GM19099 (cell line): ENCODE data around the gene FHIP1A.

Experiments
- POLR2A ChIP-seq: IDR thresholded peaks from 3 replicates; pipeline ENCODE4 v1.6.1; 2011; ENCODE audit warnings: low read depth; ENCODE audit not compliant: insufficient read length; ENCODE audit errors: extremely low read depth

FHIP1A gene

DNA sequence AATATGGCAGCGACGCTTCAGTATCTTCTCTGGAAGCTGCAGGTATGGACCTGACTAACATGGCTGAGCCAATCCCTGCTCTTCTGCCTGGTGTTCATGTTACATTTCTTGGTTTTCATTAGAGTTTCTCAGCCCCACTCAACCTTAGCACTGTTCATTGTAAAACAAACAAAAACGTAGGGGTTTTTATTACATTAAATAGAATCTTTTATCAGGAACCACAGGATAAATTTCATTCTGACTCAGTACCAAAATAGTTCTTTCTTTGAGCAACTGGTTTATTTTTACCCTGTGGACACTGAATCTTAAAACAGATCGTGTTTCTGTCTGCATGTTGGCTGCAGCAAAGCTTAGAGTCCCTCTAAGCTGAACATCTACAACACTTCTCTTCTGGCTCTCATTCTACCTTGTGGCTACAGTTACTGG, 27.1 kb downstream of the FHIP1A start:
- no peak for TF ChIP-seq POLR2A

DNA sequence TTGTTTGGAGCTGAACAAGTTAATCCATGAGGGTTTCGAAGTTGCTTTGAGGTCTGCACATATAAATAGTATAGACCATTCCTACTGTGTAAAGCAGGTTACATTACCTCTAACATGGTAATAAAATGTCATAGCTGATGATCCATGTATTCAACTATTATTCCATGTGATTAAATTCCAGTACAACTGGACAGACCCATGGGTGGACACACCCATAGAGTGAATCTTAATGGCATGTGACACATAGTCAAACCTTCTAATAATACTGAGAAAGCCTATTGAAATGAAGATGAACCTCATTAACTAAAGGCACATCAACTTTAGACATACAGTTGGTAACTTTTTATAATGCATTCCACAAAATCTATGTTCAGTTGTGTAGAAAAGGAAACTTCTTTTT, 28.5 kb downstream of the FHIP1A start:
- no peak for TF ChIP-seq POLR2A

DNA sequence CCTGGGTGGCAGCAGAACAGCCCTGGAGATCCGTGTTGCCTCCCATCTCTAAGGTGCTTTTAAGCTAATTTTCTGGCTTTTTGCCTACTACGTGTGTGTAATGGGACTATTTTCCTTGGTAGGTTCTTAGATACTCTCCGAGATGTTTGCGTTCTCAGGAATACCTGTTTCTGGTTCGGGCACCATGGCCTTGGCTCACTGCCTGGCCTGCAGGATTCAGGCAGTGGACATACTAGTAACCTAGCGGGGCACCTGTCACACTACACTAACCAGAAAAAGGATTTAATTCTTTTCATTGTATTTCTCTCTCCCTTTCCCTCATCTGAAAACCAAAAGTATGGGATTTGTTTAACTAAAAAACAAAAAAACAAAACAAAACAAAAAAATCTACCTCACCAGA, 29.2 kb downstream of the FHIP1A start:
- no peak for TF ChIP-seq POLR2A

DNA sequence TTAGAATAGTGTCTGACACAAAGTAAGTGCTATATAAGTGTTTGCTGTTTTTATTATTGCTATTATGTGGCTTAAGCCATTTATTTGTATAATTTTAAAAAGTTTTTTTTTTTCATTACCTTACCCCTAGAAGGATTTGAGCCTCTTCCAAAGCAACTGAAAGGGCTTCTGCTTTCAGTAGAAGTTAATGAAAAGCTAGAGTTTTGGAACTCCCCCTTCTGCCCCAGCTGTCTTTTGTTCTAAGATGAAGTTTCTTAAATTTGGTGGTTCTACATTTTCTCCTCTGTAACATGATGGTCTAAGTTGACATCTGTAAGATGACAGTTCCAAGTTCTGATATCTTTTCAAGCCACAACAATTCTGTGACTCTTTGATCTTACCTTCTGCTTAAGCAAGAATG, 30.3 kb downstream of the FHIP1A start:
- TF ChIP-seq POLR2A, result no peak

DNA sequence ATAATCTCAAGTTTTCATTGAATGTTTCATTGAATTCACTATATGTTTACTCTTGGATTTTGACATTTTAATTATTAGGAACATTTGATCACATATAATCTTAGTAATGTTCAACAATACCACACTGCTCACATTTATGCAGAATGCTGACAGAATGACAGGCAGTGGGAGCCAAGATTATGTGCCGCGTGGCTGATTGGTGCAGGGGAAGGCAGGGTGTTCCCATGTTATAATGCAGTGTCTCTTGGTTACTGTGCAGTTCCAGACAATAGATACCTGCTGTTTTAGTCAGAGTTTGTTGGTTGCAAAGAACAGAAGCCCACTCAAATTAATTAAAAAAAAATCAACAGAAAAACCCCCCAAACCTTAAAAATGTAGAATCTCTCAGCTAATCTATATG, 33.0 kb downstream of the FHIP1A start:
- no peak for TF ChIP-seq POLR2A

DNA sequence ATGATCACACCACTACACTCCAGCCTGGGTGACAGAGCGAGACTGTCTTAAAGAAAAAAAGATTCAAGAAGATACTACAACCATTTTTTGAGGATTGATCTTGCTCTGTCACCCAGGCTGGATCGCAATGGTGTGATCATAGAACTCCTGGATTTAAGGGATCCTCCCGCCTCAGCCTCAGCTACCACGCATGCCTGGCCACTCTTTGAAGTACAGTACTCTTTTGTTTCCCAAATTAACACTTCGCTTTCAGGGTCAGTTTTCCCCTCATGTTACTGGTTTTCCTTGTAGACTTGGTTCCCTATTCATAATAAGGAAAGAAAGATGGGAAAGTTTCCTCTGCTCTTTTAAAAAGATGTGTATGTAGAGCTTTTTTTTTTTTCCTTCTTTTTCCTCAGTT, 34.3 kb downstream of the FHIP1A start:
- TF ChIP-seq POLR2A, result no peak

DNA sequence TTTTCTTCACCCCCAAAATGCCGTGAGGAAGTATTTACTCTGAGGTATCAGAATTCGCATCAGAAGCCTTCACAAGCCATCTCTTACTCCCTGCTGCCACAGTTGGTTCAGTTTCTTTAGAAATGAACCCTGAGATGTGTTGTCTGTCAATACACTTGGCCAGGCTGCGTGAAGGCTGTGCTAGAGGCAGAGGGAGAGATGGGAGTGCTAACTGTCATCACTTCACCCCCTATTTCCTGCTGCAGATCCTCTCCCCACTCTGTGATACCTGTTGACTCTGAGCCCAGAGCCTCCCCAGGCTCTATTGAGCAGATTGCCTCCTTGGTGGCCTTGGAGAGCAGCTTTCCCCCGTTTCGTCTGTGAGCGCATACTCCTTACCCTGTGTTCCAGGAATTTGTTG, 34.8 kb downstream of the FHIP1A start:
- TF ChIP-seq POLR2A, result no peak

DNA sequence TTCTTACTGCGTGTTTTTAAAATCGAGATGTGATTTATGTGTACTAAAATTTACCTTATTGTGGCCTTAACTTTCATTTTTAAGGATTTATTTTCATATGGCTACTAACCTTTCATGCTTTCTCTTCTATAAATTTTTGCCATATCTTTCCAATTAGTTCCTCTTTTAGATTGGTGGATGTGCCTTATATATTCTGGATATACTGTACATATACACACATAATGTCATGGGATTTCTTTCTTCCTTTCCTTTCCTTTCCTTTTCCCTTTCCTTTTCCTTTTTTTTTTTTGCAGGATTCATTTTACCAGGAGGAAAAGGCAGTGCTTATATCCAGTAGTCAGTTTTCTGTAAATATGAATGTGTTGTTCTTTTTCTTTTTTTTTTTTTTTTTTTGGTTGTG, 37.2 kb downstream of the FHIP1A start:
- TF ChIP-seq POLR2A, result no peak

DNA sequence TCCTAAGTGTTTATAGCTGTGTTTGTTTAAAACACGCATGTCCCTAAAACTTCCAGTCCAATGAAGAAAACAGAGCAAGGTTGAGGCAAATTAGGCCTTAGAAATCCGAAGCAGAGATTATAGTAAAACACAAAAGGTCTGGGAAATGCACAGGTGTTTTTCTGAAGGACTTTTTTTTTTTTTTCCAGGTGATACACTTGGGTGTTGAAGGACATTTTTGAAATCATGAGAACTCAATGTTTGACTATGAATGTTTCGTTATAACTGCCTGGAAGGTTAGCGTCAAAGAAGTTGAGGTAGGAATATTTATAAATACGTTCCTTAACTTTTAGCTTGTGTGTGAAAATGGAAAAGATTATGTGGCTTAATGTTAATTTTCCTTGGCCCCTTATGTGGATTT, 45.5 kb downstream of the FHIP1A start:
- TF ChIP-seq POLR2A, result no peak

DNA sequence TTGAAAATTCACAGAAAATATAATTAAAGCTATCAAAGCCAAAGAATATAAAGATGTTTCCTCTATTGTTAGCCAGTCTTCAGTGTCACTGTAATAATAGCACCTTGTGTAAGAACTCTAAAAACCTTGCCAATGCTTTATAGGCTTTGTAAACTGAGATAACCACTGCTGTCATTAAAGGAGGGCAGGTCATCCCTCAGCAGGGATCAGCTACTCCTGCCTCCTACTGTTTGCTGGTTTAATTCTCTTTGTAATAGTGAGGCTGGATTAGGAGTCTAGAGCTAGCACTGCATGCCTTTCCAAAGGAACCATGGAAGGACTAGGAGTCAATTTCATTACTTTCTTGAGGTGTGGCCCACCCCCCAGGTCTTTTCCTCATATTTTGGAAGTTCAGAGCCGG, 46.2 kb downstream of the FHIP1A start:
- no peak for TF ChIP-seq POLR2A

DNA sequence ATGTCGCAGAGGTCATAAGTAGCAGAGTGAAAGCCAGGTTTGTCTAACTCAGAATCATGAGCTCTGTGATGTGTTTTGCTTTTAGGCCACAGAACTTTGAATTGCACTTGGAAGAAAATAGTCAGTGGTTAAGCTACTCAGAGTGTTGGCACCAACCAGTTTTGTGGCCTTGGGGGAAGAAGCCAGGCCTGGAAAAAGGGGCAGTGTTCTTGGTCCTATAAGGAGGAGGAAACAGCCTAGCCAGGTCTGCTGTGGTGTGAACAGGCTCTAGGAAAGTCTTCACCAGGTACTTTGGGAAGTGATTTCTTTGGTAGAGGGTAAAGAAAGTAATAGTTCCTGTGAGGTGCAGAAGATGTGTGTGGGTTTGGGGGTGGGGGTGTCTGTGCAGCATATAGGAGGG, 49.2 kb downstream of the FHIP1A start:
- no peak for TF ChIP-seq POLR2A
